Frontal cortex (tissue), 4 donors: ENCODE results near the gene ZFPM1. TPM values are rescaled to one million over a fixed set of nuclear protein-coding genes. Genes with fewer than 3 reads are reported as not detected.

ENCODE experiments used
- DNase-seq, 2 donors: peaks; one replicate each; pipeline ENCODE4 v3.0.0; 2012; ENCODE audit warnings: low spot score in 2 of 2
- FAIRE-seq: peaks from 2 replicates; lab custom pipeline; 2012; peaks lifted over from hg19 to GRCh38; lab: Jason Lieb, UNC
- total RNA-seq: library from RNA; depleted of rRNA; stranded (reverse); fragments of >200 nt; gene quantifications from one replicate; pipeline ENCODE4 v1.2.3, GENCODE V29; 2014
- donor health status: control.
- donor health status: control.
- donor health status: control.

Gene ZFPM1
- total RNA-seq, 1 donor from 2014 or later: 1.2 TPM

GRCh38 chr16:88491001-88491559 is 38.0 kb downstream of the ZFPM1 start:
- no peak for FAIRE-seq
- no peak for DNase-seq

- no peak for FAIRE-seq
- no peak for DNase-seq
These were observed 38.7 kb downstream of the ZFPM1 start for GRCh38 chr16:88491560-88492310.

- FAIRE-seq: no peak
- no peak for DNase-seq
These were observed 40.8 kb downstream of the ZFPM1 start for GRCh38 chr16:88493879-88494278.

GRCh38 chr16:88494335-88495154 is 41.5 kb downstream of the ZFPM1 start:
- FAIRE-seq (no peak), DNase-seq (no peak)

- no peak for DNase-seq
- FAIRE-seq: no peak
These were observed 42.2 kb downstream of the ZFPM1 start for GRCh38 chr16:88495268-88495772.

- FAIRE-seq (no peak), DNase-seq (no peak)
These were observed 44.7 kb downstream of the ZFPM1 start for GRCh38 chr16:88497561-88498462.

GRCh38 chr16:88498576-88499208 is 45.6 kb downstream of the ZFPM1 start:
- DNase-seq: no peak
- FAIRE-seq: no peak

- FAIRE-seq: no peak
- no peak for DNase-seq
These were observed 46.2 kb downstream of the ZFPM1 start for GRCh38 chr16:88499292-88499691.

- DNase-seq (no peak), FAIRE-seq (no peak)
These were observed 46.8 kb downstream of the ZFPM1 start for GRCh38 chr16:88499836-88500251.

GRCh38 chr16:88500255-88500661 is 47.2 kb downstream of the ZFPM1 start:
- FAIRE-seq (no peak), DNase-seq (no peak)

GRCh38 chr16:88502371-88502770 is 49.3 kb downstream of the ZFPM1 start:
- FAIRE-seq (no peak), DNase-seq (no peak)

GRCh38 chr16:88502776-88503280 is 49.7 kb downstream of the ZFPM1 start:
- no peak for FAIRE-seq
- no peak for DNase-seq

GRCh38 chr16:88503374-88503770 is 50.3 kb downstream of the ZFPM1 start:
- FAIRE-seq (no peak), DNase-seq (no peak)

GRCh38 chr16:88503771-88504488 is 50.9 kb downstream of the ZFPM1 start:
- DNase-seq (no peak), FAIRE-seq (no peak)

GRCh38 chr16:88504489-88505404 is 51.7 kb downstream of the ZFPM1 start:
- no peak for FAIRE-seq

GRCh38 chr16:88505405-88506082 is 52.5 kb downstream of the ZFPM1 start:
- DNase-seq (peak in 1 of 2 donors; percentile 60), FAIRE-seq (no peak)

More at GRCh38 chr16:88504489-88505404, 51.7 kb downstream of the ZFPM1 start:
- no peak for DNase-seq

- DNase-seq (no peak), FAIRE-seq (no peak)
These were observed 53.6 kb downstream of the ZFPM1 start for GRCh38 chr16:88506723-88507122.
